Activated B cell treated with CpG ODN at 0.5 μM for 24 hours (primary cell): ENCODE measurements around the gene CTR9. TPM values are rescaled to one million over a fixed set of nuclear protein-coding genes. Genes with fewer than 3 reads are reported as not detected.
A peak's percentile ranks its signal among the peaks of the same experiment; 100 is the strongest.

Experiments
- ATAC-seq: fragments of 200-7000 bp; cut with Tn5 transposase; one replicate; pipeline ENCODE4 v1.10.0; 2021; ENCODE audit warnings: low read depth, mild to moderate bottlenecking, moderate library complexity
- CTCF ChIA-PET: fragments of 350-600 bp; sonication (Branson Sonifier 250); formaldehyde crosslinking; loops from one replicate; lab custom pipeline; 2021; ENCODE audit warnings: antibody characterized with exemption; lab: Charles Lee
- POLR2A ChIA-PET: fragments of 350-600 bp; sonication (Branson Sonifier 250); formaldehyde crosslinking; loops from one replicate; lab custom pipeline; 2021; ENCODE audit warnings: antibody characterized with exemption; lab: Charles Lee
- DNase-seq: peaks from one replicate; pipeline ENCODE4 v3.0.0; 2022
- H3K27ac Mint-ChIP-seq: one replicate; pipeline ENCODE4 v1.8.0; 2020; ENCODE audit warnings: mixed read lengths
- H3K27me3 Mint-ChIP-seq: one replicate; pipeline ENCODE4 v1.8.0; 2021; ENCODE audit warnings: mixed read lengths
- H3K36me3 Mint-ChIP-seq: one replicate; pipeline ENCODE4 v1.8.0; 2021; ENCODE audit warnings: low read depth, mixed read lengths
- H3K4me1 Mint-ChIP-seq: one replicate; pipeline ENCODE4 v1.8.0; 2021; ENCODE audit warnings: mixed read lengths
- H3K4me3 Mint-ChIP-seq: one replicate; pipeline ENCODE4 v1.8.0; 2020; ENCODE audit warnings: mild to moderate bottlenecking, mixed read lengths
- H3K9me3 Mint-ChIP-seq: one replicate; pipeline ENCODE4 v1.8.0; 2020; ENCODE audit warnings: mixed read lengths
- CTCF ChIP-seq: fragments of 200-600 bp; IDR thresholded peaks from one replicate; pipeline ENCODE4 v1.8.0; 2022; ENCODE audit warnings: antibody characterized with exemption, mild to moderate bottlenecking
- intact Hi-C: fragments of 100-400 bp; cut with micrococcal nuclease; formaldehyde crosslinking; loops from one replicate; pipeline ENCODE4 v1.15.1; 2024
- total RNA-seq: library from RNA; stranded (reverse); gene quantifications from 2 replicates; pipeline ENCODE4 v1.2.3, GENCODE V29; 2022

The CTR9 gene
- total RNA-seq, 1 donor from 2014 or later: 50.6 TPM

- H3K27me3 Mint-ChIP-seq: no peaks in the 10 kb centered on the region
- H3K4me3 Mint-ChIP-seq: peak overlapping the region; percentile 39
- intact Hi-C loops: no loop called here
- DNase-seq (no peak), ATAC-seq (no peak)
- peak overlapping the region; percentile 56 for H3K27ac Mint-ChIP-seq
- ChIA-PET POLR2A (interaction anchor here (0.6 to 11.3 kb wide), 3 partner anchors 19 to 48 kb away, joined by 3 to 470 read pairs (median 6); partner anchors contain the start of gene ZBED5), CTCF (interaction anchor here (3.5 kb wide), 1 partner anchor 13 kb away, joined by 27 read pairs; no protein-coding TSS in a partner anchor)
- H3K4me1 Mint-ChIP-seq: peaks cover 51% of the 10 kb centered on the region
- no peaks in the 10 kb centered on the region for H3K9me3 Mint-ChIP-seq
- no peak for TF ChIP-seq CTCF
- H3K36me3 Mint-ChIP-seq: peaks cover 77% of the 10 kb centered on the region
These were observed 54.7 kb downstream of the CTR9 start for GRCh38 chr11:10805741-10806140.

GRCh38 chr11:10806206-10806605, 55.2 kb downstream of the CTR9 start:
- intact Hi-C loops: no loop called here
- H3K9me3 Mint-ChIP-seq: no peaks in the 10 kb centered on the region
- peaks cover 72% of the 10 kb centered on the region for H3K36me3 Mint-ChIP-seq

GRCh38 chr11:10807493-10808234, 56.6 kb downstream of the CTR9 start:
- peak overlapping the region; percentile 97 for H3K4me3 Mint-ChIP-seq
- DNase-seq (peak; percentile 54), ATAC-seq (peak; percentile 0)
- peak overlapping the region; percentile 99 for H3K27ac Mint-ChIP-seq
- H3K4me1 Mint-ChIP-seq: peaks cover 46% of the 10 kb centered on the region
- TF ChIP-seq CTCF: no peak
- ChIA-PET CTCF (interaction anchor here (0.9 to 2.8 kb wide), 3 partner anchors 14 to 221 kb away, joined by 3 to 22 read pairs (median 5); no protein-coding TSS in a partner anchor), POLR2A (interaction anchor here (0.6 to 11.3 kb wide), 21 partner anchors 10 to 1347 kb away, joined by 3 to 470 read pairs (median 17); partner anchors contain the start of genes CTR9, ZBED5 and ZNF143)
- peaks cover 58% of the 10 kb centered on the region for H3K36me3 Mint-ChIP-seq
- H3K9me3 Mint-ChIP-seq: no peaks in the 10 kb centered on the region
- intact Hi-C loops: loop anchor here (1.0 kb wide), 2 partner anchors 10 to 51 kb away; partner anchors contain the start of gene ZBED5
- no peaks in the 10 kb centered on the region for H3K27me3 Mint-ChIP-seq

More at GRCh38 chr11:10806206-10806605, 55.2 kb downstream of the CTR9 start:
- ChIA-PET POLR2A (interaction anchor here (1.4 to 11.3 kb wide), 2 partner anchors 19 to 47 kb away, joined by 3 to 470 read pairs; partner anchors contain the start of gene ZBED5), CTCF (no interaction called here)
- Mint-ChIP-seq H3K4me1 (peaks cover 51% of the 10 kb centered on the region), H3K27me3 (no peaks in the 10 kb centered on the region), H3K27ac (peak overlapping the region; percentile 99), H3K4me3 (peak overlapping the region; percentile 97)
- ATAC-seq: no peak
- no peak for DNase-seq
- TF ChIP-seq CTCF: no peak

GRCh38 chr11:10808235-10808552, 57.1 kb downstream of the CTR9 start:
- ChIA-PET POLR2A (interaction anchor here (0.6 to 11.3 kb wide), 38 partner anchors 10 to 1844 kb away, joined by 3 to 470 read pairs (median 10); partner anchors contain the start of genes AMPD3, CTR9, RNF141 and TMEM9B), CTCF (interaction anchor here (0.9 to 2.8 kb wide), 5 partner anchors 15 to 220 kb away, joined by 3 to 22 read pairs (median 4); no protein-coding TSS in a partner anchor)
- Mint-ChIP-seq H3K4me3 (peak overlapping the region; percentile 97), H3K27me3 (no peaks in the 10 kb centered on the region), H3K9me3 (no peaks in the 10 kb centered on the region), H3K36me3 (peaks cover 54% of the 10 kb centered on the region), H3K4me1 (peaks cover 46% of the 10 kb centered on the region), H3K27ac (peak overlapping the region; percentile 99)
- TF ChIP-seq CTCF: no peak
- peak; percentile 2 for ATAC-seq
- no peak for DNase-seq
- intact Hi-C loops: loop anchor here (1.0 kb wide), 1 partner anchor 50 kb away; the partner anchor contains the start of gene ZBED5
